Neural cell (in vitro differentiated cells): ENCODE data around the gene MYOG. TPM values are rescaled to one million over a fixed set of nuclear protein-coding genes. Genes with fewer than 3 reads are reported as not detected.

Source experiments
- H2AFZ ChIP-seq: fragments of 200-600, 300-800 bp; sonication (generic), shearing (Covaris generic); 2 replicates; pipeline ENCODE4 v1.6.0; 2014; ENCODE audit warnings: low read depth, mild to moderate bottlenecking, antibody characterized with exemption, low read length, moderate library complexity
- H3F3A ChIP-seq: fragments of 200-600 bp; shearing (Covaris generic); 2 replicates; pipeline ENCODE4 v1.6.1; 2016; ENCODE audit warnings: mild to moderate bottlenecking, moderate library complexity, mixed read lengths, antibody characterized with exemption, low read length; ENCODE audit not compliant: insufficient read depth, poor library complexity, severe bottlenecking
- H3K27ac ChIP-seq: fragments of 200-600, 300-800 bp; sonication (generic), shearing (Covaris generic); 2 replicates; pipeline ENCODE4 v1.5.1; 2014; ENCODE audit warnings: mild to moderate bottlenecking, low read length, moderate library complexity
- H3K27me3 ChIP-seq: fragments of 300-800, 200-600 bp; sonication (generic), shearing (Covaris generic); 2 replicates; pipeline ENCODE4 v1.6.0; 2014; ENCODE audit warnings: mild to moderate bottlenecking, low read depth, low read length, moderate library complexity; ENCODE audit not compliant: insufficient read depth
- H3K36me3 ChIP-seq: fragments of 300-800, 200-600 bp; sonication (generic), shearing (Covaris generic); 2 replicates; pipeline ENCODE4 v1.5.1; 2014; ENCODE audit warnings: mild to moderate bottlenecking, antibody characterized with exemption, low read length, moderate library complexity; ENCODE audit not compliant: insufficient read depth
- H3K4me2 ChIP-seq: fragments of 300-800, 200-600 bp; sonication (generic), shearing (Covaris generic); 2 replicates; pipeline ENCODE4 v1.6.0; 2014; ENCODE audit warnings: mild to moderate bottlenecking, low read length
- H3K4me3 ChIP-seq: fragments of 300-800, 200-600 bp; sonication (generic), shearing (Covaris generic); 2 replicates; pipeline ENCODE4 v1.5.1; 2014; ENCODE audit warnings: mild to moderate bottlenecking, low read length, moderate library complexity
- H3K79me2 ChIP-seq: fragments of 200-600 bp; shearing (Covaris generic); replicated peaks from 2 replicates; pipeline ENCODE4 v1.6.0; 2014; ENCODE audit warnings: mild to moderate bottlenecking, low read length, moderate library complexity; ENCODE audit not compliant: insufficient read depth
- H3K9ac ChIP-seq: fragments of 300-800, 200-600 bp; sonication (generic), shearing (Covaris generic); 2 replicates; pipeline ENCODE4 v1.6.1; 2016; ENCODE audit warnings: mild to moderate bottlenecking, low read length, mixed read lengths
- H3K9me2 ChIP-seq: fragments of 200-600 bp; shearing (Covaris generic); 2 replicates; pipeline ENCODE4 v1.6.1; 2016; ENCODE audit warnings: mild to moderate bottlenecking, low read length, mixed read lengths; ENCODE audit not compliant: insufficient read depth
- H3K9me3 ChIP-seq: fragments of 200-600, 300-800 bp; sonication (generic), shearing (Covaris generic); 2 replicates; pipeline ENCODE4 v1.6.1; 2016; ENCODE audit warnings: mild to moderate bottlenecking, mixed run types, low read length, moderate library complexity, mixed read lengths
- H4K20me1 ChIP-seq: fragments of 200-600 bp; shearing (Covaris generic); 2 replicates; pipeline ENCODE4 v1.6.1; 2016; ENCODE audit warnings: mild to moderate bottlenecking, mixed run types; ENCODE audit not compliant: insufficient read depth
- EP300 ChIP-seq: fragments of 450-650 bp; conservative IDR thresholded peaks from 2 replicates; pipeline ENCODE4 v1.6.1; 2014; ENCODE audit warnings: antibody characterized with exemption, mild to moderate bottlenecking, moderate library complexity; ENCODE audit not compliant: poor library complexity, severe bottlenecking
- EZH2 ChIP-seq: fragments of 200-600, 300-800 bp; shearing (Covaris generic), sonication (generic); IDR thresholded peaks from 2 replicates; pipeline ENCODE4 v1.6.1; 2014; ENCODE audit warnings: antibody characterized with exemption, low read length, borderline replicate concordance, mild to moderate bottlenecking; ENCODE audit not compliant: insufficient read depth, poor library complexity, severe bottlenecking
- MXI1 ChIP-seq: fragments of 450-650 bp; conservative IDR thresholded peaks from 2 replicates; pipeline ENCODE4 v1.6.1; 2014; ENCODE audit warnings: antibody characterized with exemption, mild to moderate bottlenecking; ENCODE audit not compliant: poor library complexity, severe bottlenecking
- POLR2AphosphoS5 ChIP-seq: IDR thresholded peaks from 2 replicates; pipeline ENCODE4 v1.6.1; 2012
- RAD21 ChIP-seq: fragments of 450-650 bp; conservative IDR thresholded peaks from 2 replicates; pipeline ENCODE4 v1.6.1; 2014; ENCODE audit warnings: antibody characterized with exemption, mild to moderate bottlenecking, moderate library complexity
- SMC3 ChIP-seq: fragments of 450-650 bp; conservative IDR thresholded peaks from 2 replicates; pipeline ENCODE4 v1.6.1; 2014; ENCODE audit warnings: antibody characterized with exemption, mild to moderate bottlenecking, moderate library complexity; ENCODE audit not compliant: poor library complexity
- TAF1 ChIP-seq: IDR thresholded peaks from 2 replicates; pipeline ENCODE4 v1.6.1; 2012; ENCODE audit warnings: low read depth
- polyA plus RNA-seq: library from polyadenylated mRNA; depleted of rRNA; stranded (reverse); fragments of >200 nt; gene quantifications from 2 replicates; pipeline ENCODE4 v1.2.3, GENCODE V29; 2014
- TF ChIP-seq, protein P1 (sequence below): fragments of 450-650 bp; IDR thresholded peaks from 2 replicates; pipeline ENCODE4 v1.5.1; 2014; ENCODE audit warnings: antibody characterized with exemption, mild to moderate bottlenecking, moderate library complexity; ENCODE audit not compliant: poor library complexity, severe bottlenecking
- TF ChIP-seq, protein P2 (sequence below): IDR thresholded peaks from 2 replicates; pipeline ENCODE4 v1.6.1; 2012; ENCODE audit warnings: borderline replicate concordance

Gene MYOG
- polyA plus RNA-seq, 1 donor from 2014 or later, result not detected

DNA sequence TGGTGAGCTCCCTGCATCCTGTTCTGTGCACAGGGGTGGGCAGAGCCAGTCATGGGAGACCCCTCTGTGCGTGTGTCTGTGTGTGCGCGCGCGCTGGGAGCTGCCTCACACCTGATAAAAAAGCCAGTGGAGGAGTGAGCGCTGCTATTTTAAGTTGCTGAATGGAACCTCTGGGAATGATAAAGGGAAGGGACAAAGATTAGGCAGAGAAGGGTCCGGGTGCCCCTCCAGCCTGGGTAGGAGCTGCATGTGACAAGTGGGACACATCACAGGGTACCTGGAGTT is 42.6 kb upstream of the MYOG start:
- Histone ChIP-seq H3K27ac (no peak overlapping the region), H3K79me2 (no peaks in the 10 kb centered on the region), H2AFZ (peak overlapping the region; percentile 79), H3K27me3 (peaks cover 31% of the 10 kb centered on the region), H3K9me2 (no peaks in the 10 kb centered on the region), H3K4me3 (peak overlapping the region; percentile 74), H3K9ac (peak overlapping the region; percentile 67), H3F3A (no peaks in the 10 kb centered on the region), H3K9me3 (no peaks in the 10 kb centered on the region), H3K4me2 (peak overlapping the region; percentile 56), H3K36me3 (no peaks in the 10 kb centered on the region), H4K20me1 (no peaks in the 10 kb centered on the region)
- TF ChIP-seq SMC3, result peak; percentile 7
- peak; percentile 58 for TF ChIP-seq MXI1
- TF ChIP-seq, protein P1, sequence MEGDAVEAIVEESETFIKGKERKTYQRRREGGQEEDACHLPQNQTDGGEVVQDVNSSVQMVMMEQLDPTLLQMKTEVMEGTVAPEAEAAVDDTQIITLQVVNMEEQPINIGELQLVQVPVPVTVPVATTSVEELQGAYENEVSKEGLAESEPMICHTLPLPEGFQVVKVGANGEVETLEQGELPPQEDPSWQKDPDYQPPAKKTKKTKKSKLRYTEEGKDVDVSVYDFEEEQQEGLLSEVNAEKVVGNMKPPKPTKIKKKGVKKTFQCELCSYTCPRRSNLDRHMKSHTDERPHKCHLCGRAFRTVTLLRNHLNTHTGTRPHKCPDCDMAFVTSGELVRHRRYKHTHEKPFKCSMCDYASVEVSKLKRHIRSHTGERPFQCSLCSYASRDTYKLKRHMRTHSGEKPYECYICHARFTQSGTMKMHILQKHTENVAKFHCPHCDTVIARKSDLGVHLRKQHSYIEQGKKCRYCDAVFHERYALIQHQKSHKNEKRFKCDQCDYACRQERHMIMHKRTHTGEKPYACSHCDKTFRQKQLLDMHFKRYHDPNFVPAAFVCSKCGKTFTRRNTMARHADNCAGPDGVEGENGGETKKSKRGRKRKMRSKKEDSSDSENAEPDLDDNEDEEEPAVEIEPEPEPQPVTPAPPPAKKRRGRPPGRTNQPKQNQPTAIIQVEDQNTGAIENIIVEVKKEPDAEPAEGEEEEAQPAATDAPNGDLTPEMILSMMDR, result no peak
- TF ChIP-seq POLR2AphosphoS5, result peak; percentile 41

DNA sequence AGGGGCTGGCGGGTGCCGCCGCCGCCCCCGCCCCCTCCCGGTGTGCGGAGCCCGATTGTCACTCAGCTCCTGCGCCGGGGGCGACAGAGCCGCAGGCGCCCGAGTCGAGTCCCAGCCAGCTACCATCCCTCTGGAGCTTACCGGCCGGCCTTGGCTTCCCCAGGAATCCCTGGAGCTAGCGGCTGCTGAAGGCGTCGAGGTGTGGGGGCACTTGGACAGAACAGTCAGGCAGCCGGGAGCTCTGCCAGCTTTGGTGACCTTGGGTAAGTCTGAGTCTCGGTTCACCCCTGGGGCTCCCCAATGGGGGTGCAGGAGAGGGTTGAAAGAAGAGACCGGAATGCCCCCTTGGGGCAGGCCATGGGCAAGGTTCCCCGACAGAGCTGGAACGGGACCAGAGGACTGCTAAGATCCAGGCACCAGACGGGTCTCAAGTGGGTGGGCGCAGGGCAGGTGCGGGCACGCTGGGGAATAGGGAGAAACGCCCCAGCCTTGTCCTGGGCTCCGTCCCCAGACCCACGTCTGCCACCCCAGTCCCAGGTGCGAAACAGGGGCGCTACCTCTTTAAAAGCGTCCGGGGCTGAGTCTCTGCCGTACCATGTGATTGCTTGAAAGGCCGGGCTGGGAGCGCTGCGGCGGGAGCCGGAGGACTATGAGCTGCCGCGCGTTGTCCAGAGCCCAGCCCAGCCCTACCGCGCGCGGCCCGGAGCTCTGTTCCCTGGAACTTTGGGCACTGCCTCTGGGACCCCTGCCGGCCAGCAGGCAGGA is 42.0 kb upstream of the MYOG start, which contains the start of gene ADORA1:
TSS of gene ADORA1 (plus strand) at position 61 of the 765 bp plus-strand sequence. CDS start 1,116 bp downstream, outside the sequence.
- no peaks in the 10 kb centered on the region for H3K79me2 ChIP-seq
- peaks cover 31% of the 10 kb centered on the region for H3K27me3 ChIP-seq
- no peaks in the 10 kb centered on the region for H3K9me2 ChIP-seq
- H3K4me2 ChIP-seq, result peak within 1 kb of the TSS; percentile 56
- TF ChIP-seq EP300 (peak; percentile 22), EZH2 (no peak), RAD21 (peak; percentile 19), SMC3 (peak; percentile 40), POLR2AphosphoS5 (no peak)
- TF ChIP-seq, protein P1, result peak; percentile 52
- no peak within 1 kb of the TSS for H3K27ac ChIP-seq
- no peaks in the 10 kb centered on the region for H3K36me3 ChIP-seq
- no peaks in the 10 kb centered on the region for H3K9me3 ChIP-seq
- H3F3A ChIP-seq, result no peaks in the 10 kb centered on the region
- peak within 1 kb of the TSS; percentile 74 for H3K4me3 ChIP-seq
- peak within 1 kb of the TSS; percentile 79 for H2AFZ ChIP-seq
- H3K9ac ChIP-seq, result peak within 1 kb of the TSS; percentile 67
- H4K20me1 ChIP-seq, result no peaks in the 10 kb centered on the region

DNA sequence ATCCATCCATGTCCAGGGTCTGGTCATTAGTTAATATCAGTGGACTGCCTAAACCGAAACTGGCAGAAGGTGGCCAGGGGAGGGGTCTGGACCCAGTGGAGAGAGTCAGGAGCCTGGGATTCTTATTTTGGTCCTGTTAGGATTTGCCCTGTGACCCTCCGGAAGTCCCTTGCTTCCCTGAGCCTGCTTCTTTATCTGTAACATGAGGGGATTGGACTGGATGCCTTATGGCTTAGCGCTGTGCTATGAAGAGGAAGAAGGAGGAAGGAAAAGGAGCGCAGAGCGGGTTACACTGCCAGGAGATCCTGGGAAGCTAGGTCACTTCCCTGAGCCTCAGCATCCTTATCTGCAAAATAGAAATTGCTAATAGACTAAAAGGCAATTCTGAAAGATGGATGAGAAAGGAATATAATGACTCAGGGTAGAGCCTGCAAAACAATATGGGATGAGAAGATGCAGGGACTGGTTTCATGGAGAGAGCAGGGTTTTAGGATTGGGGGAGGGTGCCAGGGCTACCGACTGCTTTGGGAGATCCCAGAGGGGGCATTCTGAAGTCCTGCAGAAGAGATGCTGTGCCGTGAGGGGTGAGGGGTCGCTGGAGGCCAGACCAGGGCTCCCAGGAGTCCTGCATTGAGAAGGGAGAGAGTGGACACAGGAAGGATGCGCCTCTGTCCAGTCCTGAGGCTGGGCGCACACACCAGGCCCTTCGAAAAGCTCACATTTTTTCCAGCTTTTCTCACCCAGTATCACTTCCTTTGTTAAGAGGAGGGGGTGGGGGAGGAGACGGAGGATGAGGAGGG is 41.3 kb upstream of the MYOG start:
- TF ChIP-seq SMC3, result no peak
- TF ChIP-seq EZH2, result no peak
- no peak for TF ChIP-seq RAD21
- no peak for TF ChIP-seq TAF1
- TF ChIP-seq EP300, result no peak
- TF ChIP-seq, protein P1, result no peak
- TF ChIP-seq, protein P2, sequence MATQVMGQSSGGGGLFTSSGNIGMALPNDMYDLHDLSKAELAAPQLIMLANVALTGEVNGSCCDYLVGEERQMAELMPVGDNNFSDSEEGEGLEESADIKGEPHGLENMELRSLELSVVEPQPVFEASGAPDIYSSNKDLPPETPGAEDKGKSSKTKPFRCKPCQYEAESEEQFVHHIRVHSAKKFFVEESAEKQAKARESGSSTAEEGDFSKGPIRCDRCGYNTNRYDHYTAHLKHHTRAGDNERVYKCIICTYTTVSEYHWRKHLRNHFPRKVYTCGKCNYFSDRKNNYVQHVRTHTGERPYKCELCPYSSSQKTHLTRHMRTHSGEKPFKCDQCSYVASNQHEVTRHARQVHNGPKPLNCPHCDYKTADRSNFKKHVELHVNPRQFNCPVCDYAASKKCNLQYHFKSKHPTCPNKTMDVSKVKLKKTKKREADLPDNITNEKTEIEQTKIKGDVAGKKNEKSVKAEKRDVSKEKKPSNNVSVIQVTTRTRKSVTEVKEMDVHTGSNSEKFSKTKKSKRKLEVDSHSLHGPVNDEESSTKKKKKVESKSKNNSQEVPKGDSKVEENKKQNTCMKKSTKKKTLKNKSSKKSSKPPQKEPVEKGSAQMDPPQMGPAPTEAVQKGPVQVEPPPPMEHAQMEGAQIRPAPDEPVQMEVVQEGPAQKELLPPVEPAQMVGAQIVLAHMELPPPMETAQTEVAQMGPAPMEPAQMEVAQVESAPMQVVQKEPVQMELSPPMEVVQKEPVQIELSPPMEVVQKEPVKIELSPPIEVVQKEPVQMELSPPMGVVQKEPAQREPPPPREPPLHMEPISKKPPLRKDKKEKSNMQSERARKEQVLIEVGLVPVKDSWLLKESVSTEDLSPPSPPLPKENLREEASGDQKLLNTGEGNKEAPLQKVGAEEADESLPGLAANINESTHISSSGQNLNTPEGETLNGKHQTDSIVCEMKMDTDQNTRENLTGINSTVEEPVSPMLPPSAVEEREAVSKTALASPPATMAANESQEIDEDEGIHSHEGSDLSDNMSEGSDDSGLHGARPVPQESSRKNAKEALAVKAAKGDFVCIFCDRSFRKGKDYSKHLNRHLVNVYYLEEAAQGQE, result no peak
- no peak for TF ChIP-seq MXI1
- no peak for TF ChIP-seq POLR2AphosphoS5
- no peaks in the 10 kb centered on the region for H3F3A ChIP-seq
- H3K4me2 ChIP-seq, result peak overlapping the region; percentile 19
- no peaks in the 10 kb centered on the region for H3K9me3 ChIP-seq
- H3K79me2 ChIP-seq, result no peaks in the 10 kb centered on the region
- peak overlapping the region; percentile 74 for H3K4me3 ChIP-seq
- H3K27ac ChIP-seq, result no peak overlapping the region
- H3K9ac ChIP-seq, result peak overlapping the region; percentile 67
- H3K36me3 ChIP-seq, result no peaks in the 10 kb centered on the region
- H2AFZ ChIP-seq, result peak overlapping the region; percentile 79
- H4K20me1 ChIP-seq, result no peaks in the 10 kb centered on the region
- peaks cover 31% of the 10 kb centered on the region for H3K27me3 ChIP-seq
- no peaks in the 10 kb centered on the region for H3K9me2 ChIP-seq
